BE2C (cell line): ENCODE measurements around the gene TLCD4. TPM values are rescaled to one million over a fixed set of nuclear protein-coding genes. Genes with fewer than 3 reads are reported as not detected.

Experiments
- DNase-seq: peaks from one replicate; pipeline ENCODE4 v3.0.0-alpha.2; 2020
- H3K27me3 ChIP-seq: fragments of 250-450 bp; sonication (Bioruptor Pico); 2 replicates; pipeline ENCODE4 v1.5.1; 2020; ENCODE audit warnings: mild to moderate bottlenecking
- H3K36me3 ChIP-seq: fragments of 250-450 bp; sonication (Bioruptor Pico); 2 replicates; pipeline ENCODE4 v1.5.1; 2020; ENCODE audit warnings: mild to moderate bottlenecking
- H3K4me1 ChIP-seq: fragments of 250-450 bp; sonication (Bioruptor Pico); 2 replicates; pipeline ENCODE4 v1.5.1; 2020
- H3K4me3 ChIP-seq: 2 replicates; pipeline ENCODE4 v1.5.1; 2011; ENCODE audit warnings: low read depth, low read length
- H3K9me3 ChIP-seq: fragments of 250-450 bp; sonication (Bioruptor Pico); 2 replicates; pipeline ENCODE4 v1.5.1; 2020
- CTCF ChIP-seq: IDR thresholded peaks from 2 replicates; pipeline ENCODE4 v1.5.1; 2012; ENCODE audit warnings: mild to moderate bottlenecking, low read depth, low read length
- polyA plus RNA-seq: library from polyadenylated mRNA; unstranded; fragments of >200 nt; gene quantifications from one replicate; pipeline ENCODE4 v1.2.1, GENCODE V29; 2012; ENCODE audit warnings: low read depth, missing spikeins; ENCODE audit not compliant: insufficient read length, insufficient read depth

Gene TLCD4
- not detected for polyA plus RNA-seq

GRCh38 chr1:95117207-95118066, at the start of gene TLCD4:
TLCD4 (plus strand) TSS chr1:95117355; CDS start chr1:95143902, 26,547 bp downstream.
- peak within 1 kb of the TSS; percentile 73 for H3K4me3 ChIP-seq
- DNase-seq = peak; percentile 50
- H3K36me3 ChIP-seq = no peaks in the 10 kb centered on the region
- H3K27me3 ChIP-seq = peaks cover 3% of the 10 kb centered on the region; the same call in 1 of the 2 replicates
- TF ChIP-seq CTCF = no peak
- H3K4me1 ChIP-seq = no peaks in the 10 kb centered on the region
- H3K9me3 ChIP-seq = no peaks in the 10 kb centered on the region

- TF ChIP-seq CTCF = no peak
- no peaks in the 10 kb centered on the region for H3K27me3 ChIP-seq
- H3K4me3 ChIP-seq = no peak overlapping the region
- no peaks in the 10 kb centered on the region for H3K4me1 ChIP-seq
- H3K9me3 ChIP-seq = no peaks in the 10 kb centered on the region
- no peaks in the 10 kb centered on the region for H3K36me3 ChIP-seq
- no peak for DNase-seq
Observed at GRCh38 chr1:95067568-95067967, 49.6 kb upstream of the TLCD4 start.

GRCh38 chr1:95068956-95069709, 48.0 kb upstream of the TLCD4 start:
- no peaks in the 10 kb centered on the region for H3K4me1 ChIP-seq
- no peaks in the 10 kb centered on the region for H3K36me3 ChIP-seq
- no peak overlapping the region for H3K4me3 ChIP-seq
- H3K9me3 ChIP-seq = no peaks in the 10 kb centered on the region
- no peaks in the 10 kb centered on the region for H3K27me3 ChIP-seq
- DNase-seq = no peak
- no peak for TF ChIP-seq CTCF

- H3K4me1 ChIP-seq = no peaks in the 10 kb centered on the region
- H3K36me3 ChIP-seq = no peaks in the 10 kb centered on the region
- no peaks in the 10 kb centered on the region for H3K27me3 ChIP-seq
- no peak for TF ChIP-seq CTCF
- H3K9me3 ChIP-seq = no peaks in the 10 kb centered on the region
- no peak for DNase-seq
- no peak overlapping the region for H3K4me3 ChIP-seq
Observed at GRCh38 chr1:95069710-95070093, 47.5 kb upstream of the TLCD4 start.

GRCh38 chr1:95071539-95071938, 45.6 kb upstream of the TLCD4 start:
- H3K36me3 ChIP-seq = no peaks in the 10 kb centered on the region
- no peaks in the 10 kb centered on the region for H3K27me3 ChIP-seq
- DNase-seq = no peak
- no peaks in the 10 kb centered on the region for H3K9me3 ChIP-seq
- no peaks in the 10 kb centered on the region for H3K4me1 ChIP-seq
- no peak for TF ChIP-seq CTCF
- H3K4me3 ChIP-seq = no peak overlapping the region

GRCh38 chr1:95072117-95072516, 45.0 kb upstream of the TLCD4 start:
- H3K4me1 ChIP-seq = no peaks in the 10 kb centered on the region
- peak overlapping the region; percentile 83 for H3K4me3 ChIP-seq
- no peaks in the 10 kb centered on the region for H3K36me3 ChIP-seq
- no peak for DNase-seq
- H3K27me3 ChIP-seq = no peaks in the 10 kb centered on the region
- no peak for TF ChIP-seq CTCF
- no peaks in the 10 kb centered on the region for H3K9me3 ChIP-seq
